Measurements from ENCODE around the gene ARFGAP3.
A peak's percentile ranks its signal among the peaks of the same experiment; 100 is the strongest.

ARFGAP3 gene

GRCh38 chr22:42856865-42857704, at the start of gene ARFGAP3:
Gene ARFGAP3 (minus strand): TSS chr22:42857273. CDS start chr22:42857182, 91 bp downstream.
- DNase-seq: peak; percentile 97

GRCh38 chr22:42905702-42906183, 48.7 kb upstream of the ARFGAP3 start:
- DNase-seq: no peak

GRCh38 chr22:42905217-42905616, 48.1 kb upstream of the ARFGAP3 start:
- DNase-seq: no peak

- no peak for DNase-seq
Observed at GRCh38 chr22:42904050-42904449, 47.0 kb upstream of the ARFGAP3 start.

GRCh38 chr22:42902875-42903510, 45.9 kb upstream of the ARFGAP3 start:
- no peak for DNase-seq

- no peak for DNase-seq
Observed at GRCh38 chr22:42901790-42902508, 44.9 kb upstream of the ARFGAP3 start.

GRCh38 chr22:42897960-42898359, 40.9 kb upstream of the ARFGAP3 start:
- DNase-seq: no peak

- DNase-seq: no peak
Observed at GRCh38 chr22:42895541-42895981, 38.5 kb upstream of the ARFGAP3 start.

GRCh38 chr22:42895087-42895486, 38.0 kb upstream of the ARFGAP3 start:
- no peak for DNase-seq

- DNase-seq: no peak
Observed at GRCh38 chr22:42893371-42894150, 36.5 kb upstream of the ARFGAP3 start.

- no peak for DNase-seq
Observed at GRCh38 chr22:42892571-42893316, 35.7 kb upstream of the ARFGAP3 start.

GRCh38 chr22:42892156-42892555, 35.1 kb upstream of the ARFGAP3 start:
- DNase-seq: no peak

GRCh38 chr22:42891696-42892095, 34.6 kb upstream of the ARFGAP3 start:
- DNase-seq: no peak

GRCh38 chr22:42891008-42891407, 33.9 kb upstream of the ARFGAP3 start:
- DNase-seq: no peak

GRCh38 chr22:42889304-42889703, 32.2 kb upstream of the ARFGAP3 start:
- DNase-seq: no peak

- no peak for DNase-seq
Observed at GRCh38 chr22:42887523-42888507, 30.7 kb upstream of the ARFGAP3 start.

- DNase-seq: no peak
Observed at GRCh38 chr22:42887120-42887519, 30.0 kb upstream of the ARFGAP3 start.

GRCh38 chr22:42885446-42885845, 28.4 kb upstream of the ARFGAP3 start:
- DNase-seq: no peak

GRCh38 chr22:42884616-42885375, 27.7 kb upstream of the ARFGAP3 start:
- no peak for DNase-seq

GRCh38 chr22:42883970-42884369, 26.9 kb upstream of the ARFGAP3 start:
- DNase-seq: no peak
